H1 (cell line): ENCODE data around the gene PSMB4. TPM values are rescaled to one million over a fixed set of nuclear protein-coding genes. Genes with fewer than 3 reads are reported as not detected.
"Not testable (repeated sequence)": the region's sequence is repeated elsewhere in the genome, so short reads cannot be mapped to it uniquely, and the experiment has no call there.

Source experiments
- CTCF ChIA-PET: fragments of 300-600 bp; sonication (Branson Sonifier 250); formaldehyde crosslinking; loops from one replicate; lab custom pipeline; 2021; ENCODE audit not compliant: partially characterized antibody; lab: Charles Lee
- POLR2A ChIA-PET: fragments of 300-600 bp; sonication (Branson Sonifier 250); formaldehyde crosslinking; loops from one replicate; lab custom pipeline; 2021; ENCODE audit warnings: inconsistent platforms; ENCODE audit not compliant: partially characterized antibody; lab: Charles Lee
- DNase-seq, 2 experiments: peaks; one replicate each; pipeline versions ENCODE4 v3.0.0 to v3.0.0-alpha.2; 2010 to 2022; ENCODE audit warnings: low spot score in 2 of 2, low read depth in 1 of 2, mixed read lengths in 1 of 2
- FAIRE-seq: peaks from 2 replicates; lab custom pipeline; 2011; peaks lifted over from hg19 to GRCh38; lab: Jason Lieb, UNC
- H2AFZ ChIP-seq: 2 replicates; pipeline ENCODE4 v1.8.1; 2012; ENCODE audit warnings: low read length, inconsistent platforms
- H2AK5ac ChIP-seq: 2 replicates; pipeline ENCODE4 v1.6.1; 2013; ENCODE audit warnings: low read depth, low read length
- H2BK120ac ChIP-seq: replicated peaks from 2 replicates; pipeline ENCODE3; 2013; ENCODE audit warnings: low read depth, low read length, inconsistent platforms
- H2BK12ac ChIP-seq: 2 replicates; pipeline ENCODE4 v1.6.1; 2013; ENCODE audit warnings: low read depth, low read length
- H2BK15ac ChIP-seq: 2 replicates; pipeline ENCODE4 v1.6.1; 2013; ENCODE audit warnings: low read length
- H2BK20ac ChIP-seq: 2 replicates; pipeline ENCODE4 v1.6.1; 2013; ENCODE audit warnings: low read length
- H2BK5ac ChIP-seq: 2 replicates; pipeline ENCODE4 v1.6.1; 2013; ENCODE audit warnings: low read depth, low read length
- H3K14ac ChIP-seq: 2 replicates; pipeline ENCODE4 v1.6.1; 2013; ENCODE audit warnings: inconsistent platforms; ENCODE audit not compliant: insufficient read length
- H3K18ac ChIP-seq: 2 replicates; pipeline ENCODE4 v1.6.1; 2013; ENCODE audit warnings: low read length; ENCODE audit errors: extremely low read depth
- H3K23ac ChIP-seq: 2 replicates; pipeline ENCODE4 v1.6.1; 2013; ENCODE audit warnings: inconsistent platforms; ENCODE audit not compliant: insufficient read length
- H3K23me2 ChIP-seq: 2 replicates; pipeline ENCODE4 v1.6.1; 2013; ENCODE audit warnings: low read depth, low read length
- H3K27ac ChIP-seq: 2 replicates; pipeline ENCODE4 v1.6.1; 2011; ENCODE audit warnings: low read depth, low read length, inconsistent platforms
- H3K27me3 ChIP-seq, 4 experiments: replicated peaks in 1 of 4; 1 replicate in 1 of 4; 2 replicates in 3 of 4; pipeline versions ENCODE4 v1.6.1 to v1.8.1; 2011 to 2013; ENCODE audit warnings: low read length in 3 of 4, mild to moderate bottlenecking in 3 of 4, inconsistent platforms in 2 of 4, mixed read lengths in 2 of 4, moderate library complexity in 1 of 4; ENCODE audit not compliant: control insufficient read depth in 3 of 4, insufficient read depth in 3 of 4; ENCODE audit errors: extremely low read depth in 1 of 4
- H3K36me3 ChIP-seq, 4 experiments: 2 replicates each; pipeline versions ENCODE4 v1.6.1 to v1.8.1; 2011 to 2013; ENCODE audit warnings: mild to moderate bottlenecking in 4 of 4, low read length in 3 of 4, moderate library complexity in 2 of 4, control low read depth in 1 of 4, inconsistent platforms in 1 of 4; ENCODE audit not compliant: insufficient read depth in 4 of 4, control insufficient read depth in 2 of 4
- H3K4ac ChIP-seq: replicated peaks from 2 replicates; pipeline ENCODE3; 2013; ENCODE audit warnings: low read length, low read depth, mixed read lengths, inconsistent platforms; ENCODE audit not compliant: insufficient read length
- H3K4me1 ChIP-seq, 4 experiments: replicated peaks in 1 of 4; 1 replicate in 1 of 4; 2 replicates in 3 of 4; pipeline versions ENCODE4 v1.6.1 to v1.8.1; 2011 to 2013; ENCODE audit warnings: low read length in 3 of 4, inconsistent platforms in 2 of 4, mixed read lengths in 1 of 4; ENCODE audit not compliant: insufficient read depth in 4 of 4, control insufficient read depth in 3 of 4
- H3K4me2 ChIP-seq, 2 experiments: 2 replicates each; pipeline versions ENCODE4 v1.6.1 to v1.8.1; 2011 to 2013; ENCODE audit warnings: low read depth in 2 of 2, low read length in 2 of 2, control low read depth in 1 of 2, inconsistent platforms in 1 of 2, mild to moderate bottlenecking in 1 of 2; ENCODE audit not compliant: insufficient read depth in 1 of 2
- H3K4me3 ChIP-seq, 4 experiments: fragments of 200-600, 300-600 bp in 1 of 4; sonication (generic), shearing (Covaris generic), sonication (Bioruptor Twin) in 1 of 4; 2 replicates each; pipeline versions ENCODE4 v1.5.1 to v1.8.1; 2011 to 2016; ENCODE audit warnings: low read length in 4 of 4, low read depth in 3 of 4, control low read depth in 2 of 4, inconsistent platforms in 2 of 4, mild to moderate bottlenecking in 2 of 4, mixed read lengths in 1 of 4, moderate library complexity in 1 of 4; ENCODE audit not compliant: insufficient read depth in 2 of 4; ENCODE audit errors: extremely low read depth in 1 of 4
- H3K56ac ChIP-seq: replicated peaks from 2 replicates; pipeline ENCODE3; 2013; ENCODE audit warnings: low read depth, mild to moderate bottlenecking, mixed read lengths, low read length, inconsistent platforms; ENCODE audit not compliant: insufficient read length
- H3K79me1 ChIP-seq: 2 replicates; pipeline ENCODE4 v1.6.1; 2013; ENCODE audit warnings: low read depth, low read length, control low read depth
- H3K79me2 ChIP-seq, 2 experiments: 2 replicates each; pipeline versions ENCODE4 v1.6.1 to v1.8.1; 2012 to 2013; ENCODE audit warnings: low read length in 2 of 2, mild to moderate bottlenecking in 2 of 2, inconsistent platforms in 1 of 2; ENCODE audit not compliant: insufficient read depth in 2 of 2, control insufficient read depth in 1 of 2
- H3K9ac ChIP-seq, 4 experiments: replicated peaks in 1 of 4; 1 replicate in 1 of 4; 2 replicates in 3 of 4; pipeline versions ENCODE4 v1.6.1 to v1.8.1; 2011 to 2013; ENCODE audit warnings: low read depth in 3 of 4, low read length in 3 of 4, control low read depth in 2 of 4, mild to moderate bottlenecking in 2 of 4, moderate library complexity in 2 of 4, inconsistent platforms in 1 of 4; ENCODE audit errors: extremely low read depth in 1 of 4
- H3K9me3 ChIP-seq, 2 experiments: 2 replicates each; pipeline versions ENCODE4 v1.6.1 to v1.8.1; 2012 to 2013; ENCODE audit warnings: mild to moderate bottlenecking in 2 of 2, moderate library complexity in 2 of 2, control low read depth in 1 of 2, inconsistent platforms in 1 of 2, low read depth in 1 of 2, low read length in 1 of 2, mixed read lengths in 1 of 2; ENCODE audit not compliant: insufficient read depth in 2 of 2
- H4K20me1 ChIP-seq, 2 experiments: replicated peaks in 1 of 2; 2 replicates each; pipeline versions ENCODE3 to v1.8.1; 2011 to 2013; ENCODE audit warnings: inconsistent platforms in 2 of 2, low read length in 2 of 2, mild to moderate bottlenecking in 1 of 2; ENCODE audit not compliant: insufficient read depth in 2 of 2, control insufficient read depth in 1 of 2
- H4K5ac ChIP-seq: 2 replicates; pipeline ENCODE4 v1.6.1; 2013; ENCODE audit warnings: low read length, low read depth, mixed read lengths, inconsistent platforms; ENCODE audit not compliant: insufficient read length
- H4K8ac ChIP-seq: 2 replicates; pipeline ENCODE4 v1.8.0; 2013; ENCODE audit warnings: mild to moderate bottlenecking, moderate library complexity, low read length, inconsistent platforms; ENCODE audit not compliant: insufficient read depth; ENCODE audit errors: extremely low read depth
- H4K91ac ChIP-seq: replicated peaks from 2 replicates; pipeline ENCODE3; 2013; ENCODE audit warnings: low read length, mixed read lengths, inconsistent platforms; ENCODE audit not compliant: insufficient read length
- HDAC2 ChIP-seq, 2 experiments: fragments of 300-600 bp in 1 of 2; sonication (generic) in 1 of 2; IDR thresholded peaks; 2 replicates each; pipeline ENCODE4 v1.6.1; 2011 to 2012; ENCODE audit warnings: low read depth in 2 of 2, low read length in 2 of 2, mild to moderate bottlenecking in 2 of 2, moderate library complexity in 2 of 2, borderline replicate concordance in 1 of 2, inconsistent platforms in 1 of 2
- WGBS, 2 experiments: shearing (Covaris generic) in 1 of 2; methylation state at CpG; one replicate each; pipeline versions ENCODE4 v1.1.6 to v1.1.7; 2013 to 2015; ENCODE audit warnings: low lambda C conversion rate in 2 of 2, mixed read lengths in 2 of 2, inconsistent platforms in 1 of 2, low coverage in 1 of 2, missing lambda C conversion rate in 1 of 2; ENCODE audit not compliant: insufficient replicate concordance in 2 of 2, insufficient coverage in 1 of 2, insufficient read length in 1 of 2; ENCODE audit errors: extremely low coverage in 1 of 2, missing lambda C conversion rate in 1 of 2; 5-methylcytosine and 5-hydroxymethylcytosine counted together
- polyA plus RNA-seq, 7 experiments: library from polyadenylated mRNA; depleted of rRNA in 3 of 7; stranded (reverse) in 5 of 7; unstranded in 2 of 7; fragments of >200 nt in 5 of 7; fragments of 200-250 nt in 2 of 7; gene quantifications; 1 replicate in 5 of 7; 2 replicates in 1 of 7; 4 replicates in 1 of 7; pipeline versions ENCODE4 v1.2.1 to v1.2.3, GENCODE V29; 2011 to 2013; ENCODE audit warnings: missing spikeins in 2 of 7, mixed read lengths in 2 of 7
- total RNA-seq: library from RNA; stranded (reverse); fragmentation: NEBNext Ultra II Directional; extraction: Animal tissue kit (Norgen Biotek cat#: 25700); gene quantifications from 2 replicates; pipeline ENCODE4 v1.2.1, GENCODE V29; 2021

PSMB4 gene
- total and polyA plus RNA-seq, 2 of the 8 experiments (the other 6 are each of a cell fraction or from before 2014, with no cell fraction given): 430 to 1,098 TPM

DNA sequence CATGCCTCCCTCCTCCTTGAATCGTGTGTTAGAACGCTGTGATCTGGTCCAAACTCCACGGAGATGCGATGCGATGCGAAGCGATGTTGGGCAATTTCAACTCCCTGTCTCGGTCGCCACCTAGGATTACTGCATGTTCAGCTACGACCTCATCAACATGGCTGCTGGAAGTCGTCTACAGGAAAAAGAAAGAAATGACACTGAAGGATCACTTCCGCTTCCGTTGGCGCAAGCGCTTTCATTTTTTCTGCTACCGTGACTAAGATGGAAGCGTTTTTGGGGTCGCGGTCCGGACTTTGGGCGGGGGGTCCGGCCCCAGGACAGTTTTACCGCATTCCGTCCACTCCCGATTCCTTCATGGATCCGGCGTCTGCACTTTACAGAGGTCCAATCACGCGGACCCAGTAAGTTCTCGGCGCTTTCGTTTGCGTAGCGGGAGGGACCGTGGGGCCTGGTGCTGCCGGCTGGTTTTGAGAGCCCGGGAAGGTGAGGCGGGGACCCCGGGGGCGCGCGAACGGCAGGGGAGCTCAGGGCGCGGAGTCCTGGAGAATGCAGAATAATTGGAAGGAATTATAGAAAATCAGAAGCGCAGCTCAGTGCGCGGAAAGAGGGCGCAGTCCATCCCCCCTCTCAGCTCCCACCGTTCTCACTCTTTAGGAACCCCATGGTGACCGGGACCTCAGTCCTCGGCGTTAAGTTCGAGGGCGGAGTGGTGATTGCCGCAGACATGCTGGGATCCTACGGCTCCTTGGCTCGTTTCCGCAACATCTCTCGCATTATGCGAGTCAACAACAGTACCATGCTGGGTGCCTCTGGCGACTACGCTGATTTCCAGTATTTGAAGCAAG lies at the start of gene PSMB4 (continued):
- TF ChIP-seq HDAC2 (IDR thresholded peaks at IDR 0.05; ENCODE audit: borderline replicate concordance in 1 of 2, low read depth in 2 of 2, low read length in 2 of 2): 0 out of 4 replicates have a peak, but pooled peaks of 1 of the 2 experiments have one; percentile 41

DNA sequence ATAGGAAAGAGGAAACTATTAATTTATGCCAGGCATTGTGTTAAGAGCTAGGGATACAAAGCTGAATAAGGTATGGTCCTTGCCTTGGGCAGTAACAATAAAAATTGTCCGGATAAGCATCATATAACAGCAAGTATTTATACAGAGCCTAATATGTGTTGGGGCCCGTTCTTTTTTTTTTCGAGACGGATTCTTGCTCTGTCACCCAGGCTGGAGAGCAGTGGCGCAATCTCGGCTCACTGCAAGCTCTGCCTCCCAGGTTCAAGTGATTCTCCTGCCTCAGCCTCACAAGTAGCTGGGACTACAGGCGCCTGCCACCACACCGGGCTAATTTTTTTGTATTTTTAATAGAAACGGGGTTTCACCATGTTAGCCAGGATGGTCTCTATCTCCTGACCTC lies 49.0 kb upstream of the PSMB4 start:
- H3K4ac ChIP-seq, H3K18ac ChIP-seq, H3K9ac ChIP-seq, DNase-seq, H3K23me2 ChIP-seq, H4K20me1 ChIP-seq, H2BK20ac ChIP-seq, H3K9me3 ChIP-seq, H2AK5ac ChIP-seq, H2BK12ac ChIP-seq, H4K8ac ChIP-seq, H2BK15ac ChIP-seq, H3K56ac ChIP-seq, H3K36me3 ChIP-seq, H4K5ac ChIP-seq, H3K27ac ChIP-seq, H3K14ac ChIP-seq, H3K79me1 ChIP-seq, H3K4me2 ChIP-seq, H3K79me2 ChIP-seq, H3K4me3 ChIP-seq, H3K27me3 ChIP-seq, H2BK5ac ChIP-seq, H2BK120ac ChIP-seq, FAIRE-seq, H2AFZ ChIP-seq, H4K91ac ChIP-seq, H3K23ac ChIP-seq: not testable (repeated sequence)
- WGBS, 2 experiments: 94% methylated on average over 9 of the region's 9 CpGs; no CpG with 5 or more reads in 1 of the 2 experiments
- ChIA-PET CTCF (interaction anchor here (0.6 to 3.6 kb wide), 4 partner anchors 10 to 1468 kb away, joined by 3 to 19 read pairs (median 4); no protein-coding TSS in a partner anchor), POLR2A (interaction anchor here (0.7 to 2.7 kb wide), 8 partner anchors 10 to 67 kb away, joined by 3 to 9 read pairs (median 4); partner anchors contain the start of genes PI4KB and PSMB4)
- H3K4me1 ChIP-seq: peaks cover 4 to 14% (median 12%) of the 10 kb centered on the region in 4 experiments; a peak in 5 of 7 replicates
